HG03558 (cell line): Measurements from ENCODE around the gene HEXB.
"Not testable (repeated sequence)": the region's sequence is repeated elsewhere in the genome, so short reads cannot be mapped to it uniquely, and the experiment has no call there.

ENCODE experiments used
- ATAC-seq: cut with Tn5 transposase; IDR thresholded peaks from one replicate; pipeline ENCODE4 v1.9.1; 2021; ENCODE audit warnings: moderate number of reproducible peaks; ENCODE audit not compliant: unreplicated experiment; ENCODE audit errors: extremely low read depth

Gene HEXB

GRCh38 chr5:74655716-74656115 lies 29.3 kb upstream of the HEXB start:
- no peak for ATAC-seq

- no peak for ATAC-seq
These were observed 27.9 kb upstream of the HEXB start for GRCh38 chr5:74657165-74657564.

GRCh38 chr5:74659172-74659571 lies 25.9 kb upstream of the HEXB start:
- ATAC-seq: no peak

GRCh38 chr5:74660140-74660539 lies 24.9 kb upstream of the HEXB start:
- no peak for ATAC-seq

- no peak for ATAC-seq
These were observed 24.2 kb upstream of the HEXB start for GRCh38 chr5:74660873-74661272.

GRCh38 chr5:74664551-74664950 lies 20.5 kb upstream of the HEXB start:
- no peak for ATAC-seq

- no peak for ATAC-seq
These were observed 19.8 kb upstream of the HEXB start for GRCh38 chr5:74665273-74665672.

GRCh38 chr5:74665816-74666215 lies 19.2 kb upstream of the HEXB start:
- no peak for ATAC-seq

- ATAC-seq: no peak
These were observed 17.6 kb upstream of the HEXB start for GRCh38 chr5:74667396-74667795.

GRCh38 chr5:74669821-74670220 lies 15.2 kb upstream of the HEXB start:
- no peak for ATAC-seq

- no peak for ATAC-seq
These were observed 14.5 kb upstream of the HEXB start for GRCh38 chr5:74670396-74671038.

GRCh38 chr5:74672215-74672877 lies 12.7 kb upstream of the HEXB start:
- ATAC-seq: no peak

GRCh38 chr5:74673011-74673790 lies 11.8 kb upstream of the HEXB start:
- ATAC-seq: no peak

GRCh38 chr5:74676466-74676865 lies 8.6 kb upstream of the HEXB start:
- not testable (repeated sequence) for ATAC-seq

- not testable (repeated sequence) for ATAC-seq
These were observed 6.9 kb upstream of the HEXB start for GRCh38 chr5:74678123-74678522.

- not testable (repeated sequence) for ATAC-seq
These were observed 5.7 kb upstream of the HEXB start for GRCh38 chr5:74679300-74679699.

- ATAC-seq: no peak
These were observed 5.1 kb upstream of the HEXB start for GRCh38 chr5:74679966-74680365.

GRCh38 chr5:74685979-74686631 lies 1.1 kb downstream of the HEXB start:
- ATAC-seq: peak; percentile 35

- ATAC-seq: no peak
These were observed 2.1 kb downstream of the HEXB start for GRCh38 chr5:74686962-74687751.

- ATAC-seq: no peak
These were observed 8.2 kb downstream of the HEXB start for GRCh38 chr5:74693191-74693590.
